Thyroid gland (tissue), 4 donors: ENCODE measurements around the gene OTOP3.

Source experiments
- CTCF ChIP-seq, 6 experiments: fragments of 200-600 bp in 3 of 6; fragments of 450-650 bp in 3 of 6; sonication (generic) in 3 of 6; IDR thresholded peaks; one replicate each; pipeline ENCODE4 v1.5.1; 2016 to 2019; ENCODE audit warnings: antibody characterized with exemption in 6 of 6, mild to moderate bottlenecking in 2 of 6, inconsistent platforms in 1 of 6, moderate library complexity in 1 of 6
- POLR2A ChIP-seq, 2 donors: fragments of 450-650 bp; IDR thresholded peaks; one replicate each; pipeline ENCODE4 v1.6.1; 2017; ENCODE audit warnings: antibody characterized with exemption in 2 of 2, mild to moderate bottlenecking in 2 of 2, moderate library complexity in 1 of 2

GRCh38 chr17:74981979-74982662 lies 46.4 kb downstream of the OTOP3 start:
- TF ChIP-seq CTCF (IDR thresholded peaks at IDR 0.05) (peak in 2 of 6 experiments; percentile 6 to 10), POLR2A (IDR thresholded peaks at IDR 0.05) (peak in 1 of 2 donors; percentile 90)
